CD14-positive monocyte (primary cell): ENCODE results near the gene STX18. TPM values are rescaled to one million over a fixed set of nuclear protein-coding genes. Genes with fewer than 3 reads are reported as not detected.
"Not testable (repeated sequence)": the region's sequence is repeated elsewhere in the genome, so short reads cannot be mapped to it uniquely, and the experiment has no call there.

Experiments
- DNase-seq, 3 donors: peaks; one replicate each; pipeline ENCODE4 v3.0.0-alpha.2; 2011 to 2022
- H2AFZ ChIP-seq: 2 replicates; pipeline ENCODE4 v1.6.0; 2012; ENCODE audit warnings: mild to moderate bottlenecking, low read depth, low read length, inconsistent platforms; ENCODE audit not compliant: insufficient read depth, poor library complexity, severe bottlenecking
- H3K27ac ChIP-seq, 2 donors: 1 replicate in 1 of 2; 2 replicates in 1 of 2; pipeline ENCODE4 v1.5.1; 2012 to 2013; ENCODE audit warnings: low read length in 2 of 2, control low read depth in 1 of 2, inconsistent platforms in 1 of 2, low read depth in 1 of 2, mild to moderate bottlenecking in 1 of 2
- H3K27me3 ChIP-seq, 2 donors: one replicate each; pipeline versions ENCODE4 v1.6.0 to v1.6.1; 2011 to 2013; ENCODE audit warnings: low read length in 2 of 2; ENCODE audit not compliant: control insufficient read depth in 2 of 2, insufficient read depth in 2 of 2
- H3K36me3 ChIP-seq, 2 donors: replicated peaks in 1 of 2; 1 replicate in 1 of 2; 2 replicates in 1 of 2; pipeline versions ENCODE4 v1.5.1 to v1.6.1; 2012 to 2013; ENCODE audit warnings: low read length in 2 of 2, control low read depth in 1 of 2, inconsistent platforms in 1 of 2, mild to moderate bottlenecking in 1 of 2; ENCODE audit not compliant: insufficient read depth in 2 of 2, control insufficient read depth in 1 of 2
- H3K4me1 ChIP-seq, 2 donors: 1 replicate in 1 of 2; 2 replicates in 1 of 2; pipeline versions ENCODE4 v1.5.1 to v1.6.1; 2012 to 2013; ENCODE audit warnings: low read length in 2 of 2, control low read depth in 1 of 2, inconsistent platforms in 1 of 2, mild to moderate bottlenecking in 1 of 2, moderate library complexity in 1 of 2; ENCODE audit not compliant: insufficient read depth in 2 of 2, control insufficient read depth in 1 of 2
- H3K4me2 ChIP-seq: replicated peaks from 2 replicates; pipeline ENCODE3; 2012; ENCODE audit warnings: low read length, moderate library complexity, mild to moderate bottlenecking; ENCODE audit not compliant: poor library complexity, severe bottlenecking; ENCODE audit errors: extremely low read depth
- H3K4me3 ChIP-seq, 3 experiments: fragments of 200-600 bp in 1 of 3; sonication (generic) in 1 of 3; replicated peaks in 1 of 3; 1 replicate in 2 of 3; 2 replicates in 1 of 3; pipeline ENCODE4 v1.5.1; 2011 to 2013; ENCODE audit warnings: low read length in 3 of 3, mild to moderate bottlenecking in 3 of 3, control low read depth in 2 of 3, low read depth in 2 of 3, inconsistent platforms in 1 of 3, moderate library complexity in 1 of 3
- H3K79me2 ChIP-seq: 2 replicates; pipeline ENCODE4 v1.6.0; 2012; ENCODE audit warnings: mild to moderate bottlenecking, control low read depth, inconsistent platforms, low read length, moderate library complexity; ENCODE audit not compliant: insufficient read depth
- H3K9ac ChIP-seq: 2 replicates; pipeline ENCODE4 v1.6.0; 2017; ENCODE audit warnings: low read length, mild to moderate bottlenecking; ENCODE audit not compliant: insufficient read depth, poor library complexity, severe bottlenecking
- H3K9me3 ChIP-seq, 2 donors: replicated peaks in 1 of 2; 1 replicate in 1 of 2; 2 replicates in 1 of 2; pipeline versions ENCODE4 v1.5.1 to v1.6.1; 2012 to 2013; ENCODE audit warnings: low read length in 2 of 2, control low read depth in 1 of 2; ENCODE audit not compliant: control insufficient read depth in 1 of 2, insufficient read depth in 1 of 2
- H4K20me1 ChIP-seq: 2 replicates; pipeline ENCODE4 v1.6.0; 2012; ENCODE audit warnings: mild to moderate bottlenecking, low read length, control low read depth, moderate library complexity; ENCODE audit not compliant: insufficient read depth
- H3K27ac Mint-ChIP-seq, 7 donors: one replicate each; pipeline ENCODE4 v1.8.0; 2020; ENCODE audit warnings: mild to moderate bottlenecking in 7 of 7, mixed read lengths in 7 of 7, moderate library complexity in 6 of 7, inconsistent platforms in 2 of 7
- H3K27me3 Mint-ChIP-seq, 3 donors: one replicate each; pipeline ENCODE4 v1.8.0; 2021 to 2022; ENCODE audit warnings: low read depth in 3 of 3, mild to moderate bottlenecking in 3 of 3, mixed read lengths in 3 of 3, moderate library complexity in 3 of 3, inconsistent platforms in 1 of 3
- H3K36me3 Mint-ChIP-seq, 2 donors: one replicate each; pipeline ENCODE4 v1.8.0; 2020; ENCODE audit warnings: mixed read lengths in 2 of 2, inconsistent platforms in 1 of 2, mild to moderate bottlenecking in 1 of 2
- H3K4me1 Mint-ChIP-seq: one replicate; pipeline ENCODE4 v1.8.0; 2020; ENCODE audit warnings: mild to moderate bottlenecking, mixed read lengths
- H3K4me3 Mint-ChIP-seq, 2 donors: one replicate each; pipeline ENCODE4 v1.8.0; 2020; ENCODE audit warnings: mild to moderate bottlenecking in 2 of 2, mixed read lengths in 2 of 2, moderate library complexity in 1 of 2
- H3K9me3 Mint-ChIP-seq, 7 donors: one replicate each; pipeline ENCODE4 v1.8.0; 2020 to 2022; ENCODE audit warnings: mixed read lengths in 7 of 7, mild to moderate bottlenecking in 6 of 7, moderate library complexity in 6 of 7, inconsistent platforms in 2 of 7
- CTCF ChIP-seq: fragments of 200-600 bp; IDR thresholded peaks from one replicate; pipeline ENCODE4 v1.8.0; 2022; ENCODE audit warnings: antibody characterized with exemption, mild to moderate bottlenecking
- WGBS: methylation state at CpG from one replicate; pipeline ENCODE4 v1.1.5; 2013; ENCODE audit warnings: missing lambda C conversion rate; ENCODE audit not compliant: insufficient coverage; 5-methylcytosine and 5-hydroxymethylcytosine counted together
- intact Hi-C, 2 donors: fragments of 100-400 bp; cut with micrococcal nuclease; formaldehyde crosslinking; loops; one replicate each; pipeline versions ENCODE4 v1.15.0 to v1.15.1; 2023
- polyA plus RNA-seq, 3 donors: library from polyadenylated mRNA; depleted of rRNA in 1 of 3; unstranded in 2 of 3; stranded (reverse) in 1 of 3; fragments of 300-500 nt in 2 of 3; fragments of >200 nt in 1 of 3; fragmentation: Illumina TruSeq in 2 of 3; gene quantifications; 1 replicate in 2 of 3; 2 replicates in 1 of 3; pipeline ENCODE4 v1.2.3, GENCODE V29; 2012 to 2021

Gene STX18
- polyA plus RNA-seq, 3 donors, result 19.0 to 24.1 (median 19.6) TPM

GRCh38 chr4:4423706-4424498, 117.9 kb downstream of the STX18 start:
- H3K4me3 Mint-ChIP-seq, result no peak overlapping the region
- no peak overlapping the region for H3K27ac ChIP-seq
- no peaks in the 10 kb centered on the region for H3K27me3 ChIP-seq
- no peaks in the 10 kb centered on the region for H3K4me1 ChIP-seq
- H3K4me3 ChIP-seq, result no peak overlapping the region
- H3K9me3 ChIP-seq, result no peaks in the 10 kb centered on the region
- DNase-seq, result no peak
- WGBS, result 97% methylated on average over 6 of the region's 9 CpGs
- no peak overlapping the region for H2AFZ ChIP-seq
- H3K27ac Mint-ChIP-seq, result peak overlapping the region in 4 of 7 donors; percentile 6 to 57 (median 23)
- peaks cover 79 to 100% of the 10 kb centered on the region in 2 donors for H3K36me3 ChIP-seq
- TF ChIP-seq CTCF, result no peak
- no peaks in the 10 kb centered on the region for H4K20me1 ChIP-seq
- no peaks in the 10 kb centered on the region for H3K27me3 Mint-ChIP-seq
- H3K4me1 Mint-ChIP-seq, result no peaks in the 10 kb centered on the region
- no peaks in the 10 kb centered on the region for H3K9me3 Mint-ChIP-seq
- peaks cover 87 to 96% of the 10 kb centered on the region in 2 donors for H3K36me3 Mint-ChIP-seq
- H3K79me2 ChIP-seq, result no peaks in the 10 kb centered on the region
- H3K9ac ChIP-seq, result no peak overlapping the region
- H3K4me2 ChIP-seq, result no peak overlapping the region
- intact Hi-C loops, result no loop called here

- no peak overlapping the region for H3K4me2 ChIP-seq
- H3K27me3 ChIP-seq, result no peaks in the 10 kb centered on the region
- 95% methylated on average over 9 of the region's 12 CpGs for WGBS
- intact Hi-C loops, result no loop called here
- DNase-seq, result no peak
- Mint-ChIP-seq H3K9me3 (no peaks in the 10 kb centered on the region), H3K27ac (no peak overlapping the region), H3K4me1 (no peaks in the 10 kb centered on the region), H3K36me3 (peaks cover 90 to 95% of the 10 kb centered on the region in 2 donors), H3K27me3 (no peaks in the 10 kb centered on the region), H3K4me3 (no peak overlapping the region)
- H3K9me3 ChIP-seq, result no peaks in the 10 kb centered on the region
- no peak overlapping the region for H2AFZ ChIP-seq
- H3K9ac ChIP-seq, result no peak overlapping the region
- no peaks in the 10 kb centered on the region for H3K4me1 ChIP-seq
- H3K79me2 ChIP-seq, result no peaks in the 10 kb centered on the region
- no peak overlapping the region for H3K4me3 ChIP-seq
- no peaks in the 10 kb centered on the region for H4K20me1 ChIP-seq
- H3K27ac ChIP-seq, result no peak overlapping the region
- TF ChIP-seq CTCF, result no peak
- H3K36me3 ChIP-seq, result peaks cover 77 to 100% of the 10 kb centered on the region in 2 donors
Observed at GRCh38 chr4:4422856-4423499, 118.9 kb downstream of the STX18 start.

GRCh38 chr4:4422117-4422516, 119.7 kb downstream of the STX18 start:
- intact Hi-C loops, H3K4me3 Mint-ChIP-seq: not testable (repeated sequence)
- peaks cover 73 to 96% of the 10 kb centered on the region in 2 donors for H3K36me3 ChIP-seq

More at GRCh38 chr4:4422117-4422516, 119.7 kb downstream of the STX18 start:
- H3K4me1 ChIP-seq, H3K9ac ChIP-seq, H2AFZ ChIP-seq, H4K20me1 ChIP-seq, H3K27ac ChIP-seq, H3K27ac Mint-ChIP-seq, H3K27me3 ChIP-seq, DNase-seq, H3K4me1 Mint-ChIP-seq, H3K4me3 ChIP-seq, H3K4me2 ChIP-seq, H3K27me3 Mint-ChIP-seq, H3K9me3 ChIP-seq, H3K9me3 Mint-ChIP-seq, H3K79me2 ChIP-seq: not testable (repeated sequence)
- WGBS, result 100% methylated on average over 4 of the region's 7 CpGs
- H3K36me3 Mint-ChIP-seq, result peaks cover 89 to 96% of the 10 kb centered on the region in 2 donors
